ENCODE data around the gene ZNF385D. TPM values are rescaled to one million over a fixed set of nuclear protein-coding genes. Genes with fewer than 3 reads are reported as not detected.

The ZNF385D gene
- total and polyA plus RNA-seq, 4 donors: 0.17 to 30.9 (median 1.9) TPM

DNA sequence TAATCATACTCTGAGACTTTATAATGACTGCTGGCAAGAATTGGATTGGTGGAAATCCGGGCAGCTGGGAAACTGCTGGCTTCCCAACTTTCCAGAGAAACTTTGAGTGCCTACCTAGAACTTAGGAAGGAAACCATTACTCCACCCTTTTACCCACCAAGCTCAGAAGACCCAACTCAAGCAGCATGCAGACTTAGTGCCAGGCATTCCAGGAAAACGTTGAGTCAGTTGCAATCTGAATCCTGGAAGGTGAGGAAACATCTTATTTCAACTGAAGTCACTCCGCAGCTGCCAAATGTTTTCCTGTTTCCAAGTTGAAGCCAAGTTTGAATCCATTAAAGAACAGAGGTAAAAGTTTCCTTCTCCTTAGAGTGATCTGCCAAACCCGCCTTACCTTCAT lies 126.5 kb downstream of the ZNF385D start:
- no peak for TF ChIP-seq CTCF (IDR thresholded peaks at IDR 0.05; ENCODE audit: control extremely low read depth, extremely low read depth)
- Histone ChIP-seq H3K9ac (ENCODE audit: insufficient read depth in 1 of 2, low read length in 2 of 2) (no peak overlapping the region), H3K27me3 (ENCODE audit: control insufficient read depth in 3 of 3, insufficient read depth in 3 of 3, low read length in 2 of 3) (no peaks in the 10 kb centered on the region), H3K36me3 (ENCODE audit: control insufficient read depth in 4 of 4, insufficient read depth in 4 of 4, low read length in 4 of 4) (no peaks in the 10 kb centered on the region), H3K4me3 (no peak overlapping the region), H3K4me1 (ENCODE audit: control insufficient read depth in 5 of 5, insufficient read depth in 5 of 5, low read length in 5 of 5) (peaks cover 0 to 8% (median 0%) of the 10 kb centered on the region in 5 donors), H3K27ac (ENCODE audit: low read depth in 1 of 2, low read length in 1 of 2) (no peak overlapping the region), H3K9me3 (ENCODE audit: control insufficient read depth in 4 of 4, insufficient read depth in 3 of 4, low read length in 3 of 4) (no peaks in the 10 kb centered on the region)
- no peak for DNase-seq
- WGBS, 2 donors: 64 to 77% methylated on average over 4 of the region's 4 CpGs
- no peak for ATAC-seq (ENCODE audit: insufficient read depth, low FRiP score)

GRCh38 chr3:21621181-21621651 lies 129.8 kb downstream of the ZNF385D start:
- DNase-seq (peak in 2 of 3 donors; percentile 19 to 39), ATAC-seq (ENCODE audit: insufficient read depth, low FRiP score) (no peak)
- Histone ChIP-seq H3K27ac (ENCODE audit: low read depth in 1 of 2, low read length in 1 of 2) (no peak overlapping the region), H3K4me3 (no peak overlapping the region), H3K9me3 (ENCODE audit: control insufficient read depth in 4 of 4, insufficient read depth in 3 of 4, low read length in 3 of 4) (no peaks in the 10 kb centered on the region), H3K36me3 (ENCODE audit: control insufficient read depth in 4 of 4, insufficient read depth in 4 of 4, low read length in 4 of 4) (no peaks in the 10 kb centered on the region), H3K9ac (ENCODE audit: insufficient read depth in 1 of 2, low read length in 2 of 2) (no peak overlapping the region), H3K4me1 (ENCODE audit: control insufficient read depth in 5 of 5, insufficient read depth in 5 of 5, low read length in 5 of 5) (peaks cover 0 to 8% (median 0%) of the 10 kb centered on the region in 5 donors), H3K27me3 (ENCODE audit: control insufficient read depth in 3 of 3, insufficient read depth in 3 of 3, low read length in 2 of 3) (no peaks in the 10 kb centered on the region)
- no peak for TF ChIP-seq CTCF (IDR thresholded peaks at IDR 0.05; ENCODE audit: control extremely low read depth, extremely low read depth)
- WGBS, 2 donors: 52 to 67% methylated on average over 4 of the region's 4 CpGs

GRCh38 chr3:21620511-21621155 lies 130.4 kb downstream of the ZNF385D start:
- Histone ChIP-seq H3K36me3 (ENCODE audit: control insufficient read depth in 4 of 4, insufficient read depth in 4 of 4, low read length in 4 of 4) (no peaks in the 10 kb centered on the region), H3K9me3 (ENCODE audit: control insufficient read depth in 4 of 4, insufficient read depth in 3 of 4, low read length in 3 of 4) (no peaks in the 10 kb centered on the region), H3K27me3 (ENCODE audit: control insufficient read depth in 3 of 3, insufficient read depth in 3 of 3, low read length in 2 of 3) (no peaks in the 10 kb centered on the region), H3K4me1 (ENCODE audit: control insufficient read depth in 5 of 5, insufficient read depth in 5 of 5, low read length in 5 of 5) (peaks cover 0 to 8% (median 0%) of the 10 kb centered on the region in 5 donors), H3K4me3 (no peak overlapping the region), H3K9ac (ENCODE audit: insufficient read depth in 1 of 2, low read length in 2 of 2) (no peak overlapping the region), H3K27ac (ENCODE audit: low read depth in 1 of 2, low read length in 1 of 2) (no peak overlapping the region)
- ATAC-seq (ENCODE audit: insufficient read depth, low FRiP score) (no peak), DNase-seq (peak in 2 of 3 donors; percentile 15 to 44)
- no peak for TF ChIP-seq CTCF (IDR thresholded peaks at IDR 0.05; ENCODE audit: control extremely low read depth, extremely low read depth)
- WGBS, 2 donors: 60 to 77% methylated on average over 8 of the region's 8 CpGs

Measured in lung (tissue), 12 donors.